ENCODE measurements around the gene IL37. TPM values are rescaled to one million over a fixed set of nuclear protein-coding genes. Genes with fewer than 3 reads are reported as not detected.

Gene IL37
- total RNA-seq, 1 experiment from 2014 or later, result not detected

- Histone ChIP-seq H2BK20ac (ENCODE audit: low read depth, low read length, poor library complexity, severe bottlenecking) (no peak overlapping the region), H2AFZ (ENCODE audit: low read length) (no peak overlapping the region), H2BK15ac (ENCODE audit: low read depth, low read length) (no peak overlapping the region), H4K8ac (replicated peaks; ENCODE audit: insufficient read length, low read depth, low read length) (no peak overlapping the region), H4K20me1 (ENCODE audit: control insufficient read depth, insufficient read depth, insufficient read length) (no peaks in the 10 kb centered on the region), H4K91ac (ENCODE audit: insufficient read length, low read depth, low read length) (no peak overlapping the region), H3T11ph (ENCODE audit: low read length) (no peak overlapping the region), H4K5ac (ENCODE audit: insufficient read length, low read depth, low read length) (no peak overlapping the region), H3K79me1 (ENCODE audit: insufficient read depth, low read depth, low read length, poor library complexity, severe bottlenecking) (no peaks in the 10 kb centered on the region), H3K23ac (ENCODE audit: insufficient read length, low read depth, low read length) (no peak overlapping the region), H3K9ac (ENCODE audit: extremely low read depth, insufficient read length, low read length) (no peak overlapping the region), H3K9me3 (ENCODE audit: control insufficient read depth, low read depth, low read length) (no peaks in the 10 kb centered on the region), H3K27ac (ENCODE audit: insufficient read length, low read depth, low read length) (no peak overlapping the region), H3K23me2 (ENCODE audit: insufficient read length, low read depth, low read length, poor library complexity, severe bottlenecking) (no peaks in the 10 kb centered on the region), H2AK5ac (ENCODE audit: insufficient read length, low read length) (no peak overlapping the region), H3K18ac (ENCODE audit: insufficient read length, low read depth, low read length) (no peak overlapping the region), H3K79me2 (ENCODE audit: insufficient read depth, low read length) (no peaks in the 10 kb centered on the region), H2BK12ac (ENCODE audit: insufficient read length, low read depth, low read length) (no peak overlapping the region), H3K27me3 (ENCODE audit: insufficient read depth, low read length) (no peaks in the 10 kb centered on the region), H3K4me2 (ENCODE audit: insufficient read depth, insufficient read length, low read length) (no peak overlapping the region), H3K4me1 (ENCODE audit: insufficient read depth, low read length) (no peaks in the 10 kb centered on the region), H3K4ac (ENCODE audit: low read depth, low read length) (no peak overlapping the region), H3K56ac (ENCODE audit: insufficient read length, low read depth, low read length) (no peak overlapping the region), H3K14ac (ENCODE audit: insufficient read depth, low read length) (no peak overlapping the region), H2BK120ac (ENCODE audit: low read depth, low read length, poor library complexity, severe bottlenecking) (no peak overlapping the region), H2BK5ac (ENCODE audit: insufficient read length, low read length) (no peak overlapping the region)
- H3K27ac Mint-ChIP-seq, result no peak overlapping the region
- peaks cover 0 to 9% of the 10 kb centered on the region in 2 experiments; a peak in 1 of 5 replicates for H3K9me3 Mint-ChIP-seq
- peaks cover 0 to 5% (median 0%) of the 10 kb centered on the region in 3 experiments; a peak in 1 of 7 replicates for H3K36me3 Mint-ChIP-seq (ENCODE audit: insufficient read depth in 1 of 3, low read depth in 3 of 3)
- DNase-seq, result no peak
- no CpG with 5 or more reads among the region's 3 CpGs for WGBS (ENCODE audit: extremely low coverage, insufficient read length, low lambda C conversion rate)
- peaks cover 2 to 6% of the 10 kb centered on the region in 2 experiments for H3K4me1 Mint-ChIP-seq
- no peak overlapping the region for H3K4me3 Mint-ChIP-seq
- H3K27me3 Mint-ChIP-seq (ENCODE audit: low read depth), result peaks cover 3% of the 10 kb centered on the region
- TF ChIP-seq CTCF (conservative IDR thresholded peaks at IDR 0.05), result no peak
Measured at GRCh38 chr2:112876257-112876970, 34.6 kb upstream of the IL37 start.

All from H9 (cell line).